Mucosa of rectum (tissue), 2 donors: ENCODE measurements around the gene KCNJ4.
"Not testable (repeated sequence)": the region's sequence is repeated elsewhere in the genome, so short reads cannot be mapped to it uniquely, and the experiment has no call there.

Experiments
- H3K27ac ChIP-seq, 2 donors: one replicate each; pipeline ENCODE4 v1.7.0; 2013; ENCODE audit warnings: inconsistent platforms in 2 of 2, low read depth in 2 of 2, low read length in 2 of 2
- H3K27me3 ChIP-seq, 2 donors: one replicate each; pipeline ENCODE4 v1.7.0; 2013; ENCODE audit warnings: low read length in 2 of 2; ENCODE audit not compliant: control insufficient read depth in 2 of 2, insufficient read depth in 2 of 2
- H3K36me3 ChIP-seq, 2 donors: one replicate each; pipeline ENCODE4 v1.7.0; 2013; ENCODE audit warnings: low read length in 2 of 2; ENCODE audit not compliant: control insufficient read depth in 2 of 2, insufficient read depth in 2 of 2
- H3K4me1 ChIP-seq, 2 donors: one replicate each; pipeline ENCODE4 v1.7.0; 2013; ENCODE audit warnings: low read length in 2 of 2, mild to moderate bottlenecking in 1 of 2; ENCODE audit not compliant: control insufficient read depth in 2 of 2, insufficient read depth in 2 of 2
- H3K4me3 ChIP-seq, 2 donors: one replicate each; pipeline ENCODE4 v1.7.0; 2013; ENCODE audit warnings: low read length in 2 of 2
- H3K9ac ChIP-seq, 2 donors: one replicate each; pipeline ENCODE4 v1.7.0; 2013; ENCODE audit warnings: low read length in 2 of 2, low read depth in 1 of 2, mild to moderate bottlenecking in 1 of 2
- H3K9me3 ChIP-seq, 2 donors: one replicate each; pipeline ENCODE4 v1.7.0; 2013; ENCODE audit warnings: low read length in 2 of 2; ENCODE audit not compliant: control insufficient read depth in 2 of 2
- donor health status: healthy.
- donor health status: Normal muscosa, but diverticular disease.

The KCNJ4 gene

GRCh38 chr22:38389428-38389818, 65.6 kb downstream of the KCNJ4 start:
- H3K9me3 ChIP-seq, H3K4me1 ChIP-seq, H3K27ac ChIP-seq, H3K27me3 ChIP-seq, H3K9ac ChIP-seq, H3K36me3 ChIP-seq, H3K4me3 ChIP-seq: not testable (repeated sequence)

- H3K9me3 ChIP-seq, H3K27ac ChIP-seq, H3K9ac ChIP-seq, H3K36me3 ChIP-seq, H3K4me1 ChIP-seq, H3K27me3 ChIP-seq, H3K4me3 ChIP-seq: not testable (repeated sequence)
These were observed 66.2 kb downstream of the KCNJ4 start for GRCh38 chr22:38388506-38389427.

GRCh38 chr22:38386918-38387317, 68.1 kb downstream of the KCNJ4 start:
- not testable (repeated sequence) for H3K4me3 ChIP-seq, H3K9me3 ChIP-seq, H3K27ac ChIP-seq, H3K27me3 ChIP-seq, H3K4me1 ChIP-seq, H3K9ac ChIP-seq, H3K36me3 ChIP-seq

GRCh38 chr22:38383417-38383816, 71.6 kb downstream of the KCNJ4 start:
- Histone ChIP-seq H3K9ac (no peak overlapping the region), H3K27me3 (no peaks in the 10 kb centered on the region), H3K9me3 (no peaks in the 10 kb centered on the region), H3K27ac (no peak overlapping the region), H3K4me3 (no peak overlapping the region), H3K4me1 (no peaks in the 10 kb centered on the region), H3K36me3 (peaks cover 0 to 3% of the 10 kb centered on the region in 2 donors)

- not testable (repeated sequence) for H3K27ac ChIP-seq, H3K9me3 ChIP-seq, H3K4me1 ChIP-seq, H3K36me3 ChIP-seq, H3K9ac ChIP-seq, H3K27me3 ChIP-seq, H3K4me3 ChIP-seq
These were observed 73.6 kb downstream of the KCNJ4 start for GRCh38 chr22:38381371-38381770.
